ENCODE measurements around the gene ESRRG.

The ESRRG gene
- total RNA-seq = 0 to 6.2 (median 0) reads per million in 17 experiments

- no peak for DNase-seq
Measured at GRCh38 chr1:216723274-216723780, at the start of gene ESRRG. ESRRG (minus strand) TSS chr1:216723429; CDS start chr1:216723299, 130 bp downstream.

DNA sequence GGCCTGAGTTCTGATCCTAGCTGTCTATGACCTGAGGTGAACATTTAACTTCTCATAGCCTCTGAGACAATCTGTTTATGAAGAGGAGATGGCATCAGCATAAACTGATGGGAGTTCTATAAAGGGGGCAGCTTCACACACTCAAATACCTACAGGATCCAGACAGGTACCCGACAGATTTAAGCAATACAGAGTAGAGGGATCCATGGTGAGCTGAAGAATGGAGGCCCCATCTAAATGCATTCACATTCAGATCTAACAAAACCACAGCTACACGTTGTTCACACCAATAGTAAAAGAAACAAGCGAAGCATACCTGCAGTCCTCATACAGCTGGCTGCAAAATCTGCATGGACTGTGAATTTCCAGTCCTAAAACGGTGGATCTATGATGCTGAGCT, 48.7 kb upstream of the ESRRG start:
- no peak for DNase-seq

DNA sequence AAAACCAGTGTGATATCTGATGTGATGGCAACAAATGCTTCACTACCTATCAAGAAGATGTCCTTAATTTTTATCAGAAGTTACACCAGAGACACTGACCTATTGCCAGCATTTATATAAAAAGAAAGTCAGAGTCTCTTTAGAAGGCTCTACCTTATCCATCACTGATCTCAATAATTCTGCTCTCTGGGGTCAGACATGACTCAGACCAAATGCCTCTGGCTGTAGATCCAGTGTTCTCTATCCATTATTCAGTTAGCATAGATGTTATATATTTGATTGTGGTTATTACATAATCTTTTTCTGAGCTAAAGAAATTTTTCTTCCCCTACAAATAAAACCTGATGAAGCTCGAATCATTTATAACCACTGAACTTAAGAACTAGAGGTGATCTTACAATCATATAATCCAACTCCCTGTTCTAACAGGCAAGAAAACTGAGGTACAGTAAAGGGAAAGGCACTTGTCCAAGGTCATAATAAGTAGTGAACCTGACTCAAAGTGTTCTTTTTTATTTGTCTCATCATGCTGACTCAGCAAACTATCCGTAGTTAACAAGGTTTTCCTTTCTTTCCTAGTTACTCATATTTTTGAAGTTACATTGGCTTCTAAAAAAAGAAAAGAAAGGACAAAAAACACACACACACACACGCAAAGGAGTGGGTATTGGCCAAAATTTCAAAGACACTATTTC, 43.6 kb upstream of the ESRRG start:
- DNase-seq = no peak

- no peak for DNase-seq
Measured at GRCh38 chr1:216765346-216766300, 42.4 kb upstream of the ESRRG start.

GRCh38 chr1:216758161-216758560, 34.9 kb upstream of the ESRRG start:
- DNase-seq = no peak

DNA sequence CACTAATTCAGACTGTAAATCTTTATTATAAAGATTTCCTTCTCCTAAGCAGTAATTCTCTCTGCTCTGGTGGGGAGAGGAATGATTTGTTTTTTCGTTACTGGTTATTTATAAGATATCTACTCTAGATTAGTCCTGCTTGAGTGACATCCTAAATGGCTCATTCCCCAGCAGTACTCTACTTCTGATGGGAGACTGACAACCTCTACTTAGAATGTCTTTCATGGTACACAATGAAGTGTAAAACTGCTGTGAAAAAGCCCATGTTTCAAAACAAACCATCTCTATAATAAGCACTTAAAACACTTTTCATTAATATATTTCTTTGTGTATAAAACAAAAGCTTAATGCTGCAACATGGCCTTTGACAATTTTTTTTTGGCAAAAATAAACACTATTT, 33.9 kb upstream of the ESRRG start:
- DNase-seq = no peak

DNA sequence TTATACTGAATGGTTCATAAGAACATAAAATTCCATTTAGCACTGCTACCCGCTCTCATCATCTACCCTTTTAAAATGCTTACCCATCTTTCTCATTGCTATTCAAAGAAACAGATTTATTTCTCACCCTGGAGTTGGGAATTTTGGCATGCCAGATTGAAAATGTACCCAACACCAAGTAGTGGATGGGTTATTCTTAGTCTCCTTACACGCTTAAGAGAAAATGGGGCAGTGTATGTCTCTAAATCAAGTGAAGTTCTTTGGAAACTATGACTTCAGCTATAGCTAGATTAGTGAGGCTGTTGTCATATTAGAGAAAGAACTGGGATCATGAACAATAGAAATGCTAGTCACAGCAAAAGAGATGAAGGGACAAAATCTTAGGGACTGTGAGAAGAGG, 27.7 kb upstream of the ESRRG start:
- DNase-seq = no peak

DNA sequence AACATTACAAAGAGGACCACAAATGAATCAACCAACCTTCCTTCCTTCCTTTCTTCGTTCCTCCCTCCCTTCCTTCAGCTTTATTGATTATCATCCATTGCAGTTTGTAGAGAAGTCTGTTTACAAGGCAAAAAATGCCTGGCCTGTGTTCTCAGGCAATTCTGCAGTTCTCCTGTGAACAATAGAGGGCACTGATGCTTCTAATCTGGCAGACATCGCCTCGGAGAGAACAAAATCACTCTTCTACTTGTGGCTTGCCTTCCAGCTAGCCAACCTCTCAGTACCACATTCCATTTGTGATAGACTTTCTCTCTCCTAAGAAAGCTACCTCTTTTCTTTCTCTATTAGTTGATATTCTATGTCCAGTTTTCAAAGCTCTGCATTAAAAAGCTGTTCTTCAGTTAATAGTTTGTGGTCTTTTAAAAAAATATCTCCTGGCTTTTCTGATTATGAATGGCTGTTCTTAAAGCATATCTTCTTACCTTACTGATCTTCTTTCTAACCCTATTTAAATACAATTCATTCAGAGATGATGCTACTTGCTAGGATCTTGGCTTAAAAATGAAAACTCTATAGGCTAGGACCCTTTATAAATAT, 26.9 kb upstream of the ESRRG start:
- peak in 3 of 4 experiments; percentile 3 to 10 (median 5) for DNase-seq

- no peak for DNase-seq
Measured at GRCh38 chr1:216749232-216749631, 26.0 kb upstream of the ESRRG start.

GRCh38 chr1:216742625-216743024, 19.4 kb upstream of the ESRRG start:
- DNase-seq = peak in 1 of 4 experiments; percentile 2

- DNase-seq = no peak
Measured at GRCh38 chr1:216740331-216740730, 17.1 kb upstream of the ESRRG start.

- DNase-seq = no peak
Measured at GRCh38 chr1:216739793-216740192, 16.6 kb upstream of the ESRRG start.

- no peak for DNase-seq
Measured at GRCh38 chr1:216732121-216732520, 8.9 kb upstream of the ESRRG start.

GRCh38 chr1:216731562-216731961, 8.3 kb upstream of the ESRRG start:
- no peak for DNase-seq

GRCh38 chr1:216726435-216726834, 3.2 kb upstream of the ESRRG start:
- DNase-seq = no peak

- DNase-seq = no peak
Measured at GRCh38 chr1:216722821-216723220, 408 bp downstream of the ESRRG start.

GRCh38 chr1:216721863-216722262, 1.4 kb downstream of the ESRRG start:
- no peak for DNase-seq

DNA sequence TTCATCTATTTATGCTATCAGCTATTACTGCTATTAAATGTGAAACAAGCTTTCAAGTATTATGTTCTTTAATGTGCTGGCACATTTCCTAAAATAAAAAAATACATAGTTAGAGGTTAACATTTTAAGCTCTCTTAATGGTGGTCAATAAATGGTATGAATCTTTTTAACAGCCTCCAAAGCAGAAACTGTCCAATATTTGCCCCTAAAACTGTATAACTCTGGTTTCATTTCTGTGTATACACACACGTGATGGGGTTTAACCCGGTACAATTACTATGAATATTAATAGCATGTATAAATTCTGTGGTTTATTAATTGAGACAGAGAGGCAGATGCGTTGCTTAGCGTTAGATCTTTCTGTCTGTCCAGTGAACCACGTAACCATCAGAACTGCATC, 2.2 kb downstream of the ESRRG start:
- DNase-seq = no peak

- DNase-seq = no peak
Measured at GRCh38 chr1:216711712-216712111, 11.5 kb downstream of the ESRRG start.

DNA sequence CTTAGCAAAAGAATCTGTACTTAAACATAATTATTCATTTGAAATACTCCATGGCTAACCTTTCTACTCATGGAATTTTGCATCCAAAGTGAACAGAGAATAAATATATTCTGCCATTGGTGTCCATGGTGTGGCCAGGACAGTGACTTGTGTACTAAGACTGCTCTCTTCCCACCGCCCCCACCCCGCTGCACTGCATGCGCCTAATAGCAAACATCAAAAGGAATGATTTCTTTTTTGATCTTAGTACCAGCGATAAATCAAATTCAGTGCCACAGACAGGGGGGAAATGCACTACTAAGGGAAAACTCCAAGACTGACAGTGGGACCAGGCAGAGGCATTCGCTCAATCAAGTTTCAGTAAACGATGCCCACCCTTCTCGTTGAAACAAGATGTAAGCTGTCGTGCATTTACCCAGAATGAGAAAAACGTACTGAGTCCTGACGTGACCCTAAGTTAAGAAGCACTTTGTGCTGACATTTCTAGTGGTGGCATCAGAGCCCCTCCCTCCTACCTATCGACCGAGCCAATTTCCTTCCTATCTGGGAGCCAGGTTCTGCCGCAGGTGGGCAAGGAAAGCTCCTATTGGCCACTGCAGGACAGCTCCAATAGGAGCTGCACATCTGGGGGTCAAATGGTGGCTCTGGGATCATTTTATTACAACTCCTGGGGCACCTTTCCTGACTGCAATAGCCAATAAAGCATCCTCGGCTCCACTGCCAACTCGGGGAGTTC, 12.5 kb downstream of the ESRRG start:
- no peak for DNase-seq

- DNase-seq = no peak
Measured at GRCh38 chr1:216710055-216710454, 13.2 kb downstream of the ESRRG start.

GRCh38 chr1:216705676-216706075, 17.6 kb downstream of the ESRRG start:
- DNase-seq = no peak

Data from suppressor macrophage (primary cell).